AG10803 (cell line): Measurements from ENCODE around the gene FLT1.
A peak's percentile ranks its signal among the peaks of the same experiment; 100 is the strongest.

Experiments used
- DNase-seq: peaks from one replicate; pipeline ENCODE4 v3.0.0; 2010; ENCODE audit warnings: low read depth
- H3K4me3 ChIP-seq: 2 replicates; pipeline ENCODE4 v1.5.1; 2011; ENCODE audit warnings: mild to moderate bottlenecking, low read length, control low read depth
- TF ChIP-seq, protein P1 (sequence below): conservative IDR thresholded peaks from 2 replicates; pipeline ENCODE4 v1.5.1; 2011; ENCODE audit warnings: mild to moderate bottlenecking, low read length, control low read depth, inconsistent platforms

The FLT1 gene

DNA sequence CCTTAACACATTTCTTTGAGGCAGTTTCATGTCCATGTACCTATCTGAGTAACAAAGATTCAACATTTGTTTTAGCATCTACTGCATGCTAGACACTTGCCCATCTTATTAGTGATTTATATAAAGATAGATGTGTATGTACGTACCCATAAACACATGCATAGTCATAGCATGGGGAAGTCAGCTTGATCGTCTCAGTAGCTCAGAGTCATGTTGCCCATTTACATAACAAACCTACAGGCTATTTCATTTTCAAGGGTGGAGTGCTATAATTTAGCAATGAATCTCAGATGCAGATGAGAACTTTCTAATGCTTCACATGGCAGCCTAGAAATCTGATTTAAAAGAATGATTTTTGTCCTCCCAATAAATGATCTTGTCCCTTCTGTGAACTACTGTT, 23.5 kb downstream of the FLT1 start:
- no peak overlapping the region for H3K4me3 ChIP-seq
- TF ChIP-seq, protein P1, sequence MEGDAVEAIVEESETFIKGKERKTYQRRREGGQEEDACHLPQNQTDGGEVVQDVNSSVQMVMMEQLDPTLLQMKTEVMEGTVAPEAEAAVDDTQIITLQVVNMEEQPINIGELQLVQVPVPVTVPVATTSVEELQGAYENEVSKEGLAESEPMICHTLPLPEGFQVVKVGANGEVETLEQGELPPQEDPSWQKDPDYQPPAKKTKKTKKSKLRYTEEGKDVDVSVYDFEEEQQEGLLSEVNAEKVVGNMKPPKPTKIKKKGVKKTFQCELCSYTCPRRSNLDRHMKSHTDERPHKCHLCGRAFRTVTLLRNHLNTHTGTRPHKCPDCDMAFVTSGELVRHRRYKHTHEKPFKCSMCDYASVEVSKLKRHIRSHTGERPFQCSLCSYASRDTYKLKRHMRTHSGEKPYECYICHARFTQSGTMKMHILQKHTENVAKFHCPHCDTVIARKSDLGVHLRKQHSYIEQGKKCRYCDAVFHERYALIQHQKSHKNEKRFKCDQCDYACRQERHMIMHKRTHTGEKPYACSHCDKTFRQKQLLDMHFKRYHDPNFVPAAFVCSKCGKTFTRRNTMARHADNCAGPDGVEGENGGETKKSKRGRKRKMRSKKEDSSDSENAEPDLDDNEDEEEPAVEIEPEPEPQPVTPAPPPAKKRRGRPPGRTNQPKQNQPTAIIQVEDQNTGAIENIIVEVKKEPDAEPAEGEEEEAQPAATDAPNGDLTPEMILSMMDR: no peak
- DNase-seq: no peak

DNA sequence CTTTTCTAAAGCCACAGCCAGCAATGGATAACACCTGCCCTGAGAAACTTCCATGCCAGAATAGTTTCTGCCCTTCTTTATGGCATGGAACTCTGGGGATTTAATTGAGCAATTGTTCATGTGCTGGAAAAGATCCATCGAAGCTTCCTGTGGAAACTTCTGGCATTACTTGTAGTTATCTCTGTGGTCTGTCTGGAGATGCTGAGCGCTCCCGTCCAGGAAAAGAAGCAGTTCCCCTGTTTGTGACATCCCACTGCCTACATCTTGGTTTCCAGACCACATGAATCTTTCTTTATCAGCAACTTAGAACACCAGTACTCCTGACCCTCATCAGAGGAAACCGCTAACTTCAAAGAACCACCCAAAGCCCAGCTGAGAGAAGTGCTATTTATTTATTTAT, 24.6 kb downstream of the FLT1 start:
- DNase-seq: peak; percentile 50
- TF ChIP-seq, protein P1: no peak
- no peak overlapping the region for H3K4me3 ChIP-seq

DNA sequence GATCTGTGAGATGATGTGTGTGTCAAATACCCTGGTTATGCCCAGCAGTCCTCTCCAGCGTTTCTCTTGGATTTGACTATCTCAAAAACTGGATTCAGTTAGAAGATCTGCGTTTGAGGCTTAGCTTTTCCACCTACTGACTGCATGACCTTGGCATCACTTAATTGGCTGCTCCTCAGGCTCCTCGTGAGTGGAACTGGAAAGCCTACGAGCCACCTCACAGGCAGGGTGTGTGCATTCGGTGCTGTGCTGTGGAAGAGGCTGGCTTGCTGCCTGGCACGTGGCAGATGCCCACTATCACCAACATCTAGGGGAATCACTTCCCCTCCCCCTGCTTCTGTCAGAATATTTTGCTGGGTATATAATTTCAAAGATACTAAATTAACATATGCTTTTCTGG, 25.6 kb downstream of the FLT1 start:
- DNase-seq: no peak
- H3K4me3 ChIP-seq: no peak overlapping the region
- TF ChIP-seq, protein P1: no peak

DNA sequence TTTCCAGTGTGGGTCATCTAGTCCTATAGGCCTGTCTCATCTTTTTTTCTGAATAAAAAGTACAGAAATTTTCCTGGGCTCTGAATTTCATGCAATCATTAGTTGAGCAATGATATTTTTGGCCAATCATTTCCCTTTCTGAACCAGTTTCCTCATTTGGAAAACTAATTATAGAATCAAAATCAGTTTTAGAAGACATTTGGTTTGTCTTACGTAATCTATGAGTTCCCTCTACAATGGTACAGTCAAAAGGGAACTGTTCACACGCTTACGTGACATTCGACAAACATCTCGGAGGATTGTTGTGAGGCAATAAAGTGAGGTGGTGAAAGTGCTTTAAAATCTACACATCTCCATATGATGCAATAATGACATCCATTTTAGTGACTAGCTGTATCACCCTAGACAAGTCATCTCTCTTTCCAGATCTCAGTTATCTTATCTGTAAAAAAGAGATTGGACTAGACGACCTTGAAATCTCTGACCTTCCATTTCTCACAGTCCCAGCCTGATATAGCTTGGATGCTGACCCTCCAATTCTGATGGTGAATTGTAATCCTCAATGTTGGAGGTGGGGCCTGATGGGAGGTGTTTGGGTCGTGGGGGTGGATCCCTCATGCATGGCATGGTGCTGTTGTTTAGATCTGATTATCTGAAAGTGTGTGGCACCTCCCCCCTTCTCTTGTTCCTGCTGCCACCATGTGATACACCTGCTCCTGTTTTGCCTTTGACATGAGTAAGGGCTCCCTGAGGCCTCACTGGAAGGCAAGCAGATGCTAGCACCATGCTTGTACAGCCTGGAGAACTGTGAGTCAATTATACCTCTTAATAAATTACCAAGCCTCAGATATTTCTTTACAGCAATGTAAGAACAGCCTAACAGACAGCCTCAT, 26.7 kb downstream of the FLT1 start:
- H3K4me3 ChIP-seq: no peak overlapping the region
- no peak for DNase-seq
- TF ChIP-seq, protein P1: no peak

DNA sequence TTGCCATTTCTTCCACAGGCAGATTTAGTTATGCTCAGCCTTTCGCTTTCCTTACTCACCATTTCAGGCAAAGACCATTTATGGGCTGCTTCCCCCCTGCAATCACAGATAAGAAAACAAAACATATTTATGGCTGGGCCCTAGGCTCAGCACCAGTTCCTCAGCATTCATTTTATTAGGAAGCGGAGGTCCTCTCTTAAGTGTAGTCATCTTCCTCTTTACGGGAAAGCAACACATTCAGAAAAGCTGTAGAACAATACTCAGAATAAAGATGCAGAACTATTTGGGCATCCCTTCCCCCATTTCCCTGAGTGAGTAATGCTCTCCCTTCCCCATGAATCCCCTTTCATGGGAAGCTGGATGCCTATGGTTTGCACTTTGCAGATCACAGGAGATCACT, 27.9 kb downstream of the FLT1 start:
- no peak for DNase-seq
- TF ChIP-seq, protein P1: no peak
- H3K4me3 ChIP-seq: no peak overlapping the region

DNA sequence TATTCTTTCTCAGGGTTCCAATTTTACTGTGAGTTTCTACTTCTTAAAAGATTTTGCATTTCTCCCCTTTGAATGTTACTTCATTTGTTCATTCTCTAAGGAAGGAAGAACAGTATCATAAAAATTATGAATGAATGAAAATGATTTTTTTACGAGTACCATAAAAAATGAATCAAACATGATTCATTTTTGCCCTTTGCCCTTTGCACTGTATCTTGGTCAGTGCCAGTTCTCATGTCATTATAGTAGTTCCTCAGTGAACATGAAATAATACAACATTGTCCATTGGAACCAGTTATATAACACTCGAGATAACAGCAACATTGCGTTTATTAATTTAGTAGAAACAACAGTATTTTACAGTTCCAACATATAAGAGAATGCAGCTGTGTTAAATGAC, 28.8 kb downstream of the FLT1 start:
- no peak for DNase-seq
- TF ChIP-seq, protein P1: no peak
- H3K4me3 ChIP-seq: no peak overlapping the region

DNA sequence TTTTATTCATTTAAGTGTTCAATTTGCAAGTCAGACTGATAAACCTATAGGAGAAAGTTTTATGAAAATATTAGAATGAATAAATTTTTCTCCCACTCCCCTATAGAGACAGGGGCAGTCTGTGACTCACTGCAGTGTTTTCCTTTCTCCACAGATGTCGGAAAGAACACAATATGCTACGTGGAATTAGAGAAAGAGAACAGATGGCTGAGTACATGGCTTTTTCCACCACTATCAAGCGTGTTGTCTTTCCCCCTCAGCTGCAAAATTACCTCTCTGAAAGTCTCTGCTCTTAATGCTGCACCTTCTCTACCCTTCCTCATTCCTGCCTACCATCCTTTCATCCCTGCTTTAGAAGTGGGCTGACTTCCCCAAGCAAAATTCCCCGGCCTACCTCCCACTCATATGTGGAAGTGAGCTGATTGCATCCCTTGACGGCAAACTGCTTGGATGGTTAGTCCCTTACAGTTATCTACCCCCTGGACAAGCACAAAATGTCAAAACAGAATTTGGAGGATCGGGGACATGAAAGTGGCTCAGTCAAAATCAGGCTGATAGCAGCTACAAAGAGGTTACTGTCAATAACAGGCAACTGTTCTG, 30.0 kb downstream of the FLT1 start:
- DNase-seq: no peak
- TF ChIP-seq, protein P1: no peak
- no peak overlapping the region for H3K4me3 ChIP-seq
